Bronchial epithelial cell (primary cell): ENCODE results near the gene PTPRD. TPM values are rescaled to one million over a fixed set of nuclear protein-coding genes. Genes with fewer than 3 reads are reported as not detected.

Experiments used
- DNase-seq: peaks from one replicate; pipeline ENCODE4 v3.0.0-alpha.2; 2010; ENCODE audit warnings: low read depth
- FAIRE-seq: peaks from 2 replicates; lab custom pipeline; 2011; peaks lifted over from hg19 to GRCh38; lab: Jason Lieb, UNC
- H3K27me3 ChIP-seq: 2 replicates; pipeline ENCODE4 v1.5.1; 2011; ENCODE audit warnings: low read length; ENCODE audit not compliant: control insufficient read depth, insufficient read depth
- H3K36me3 ChIP-seq: 2 replicates; pipeline ENCODE4 v1.5.1; 2011; ENCODE audit warnings: low read length; ENCODE audit not compliant: control insufficient read depth, insufficient read depth
- H3K4me3 ChIP-seq: 2 replicates; pipeline ENCODE4 v1.5.1; 2011; ENCODE audit warnings: mild to moderate bottlenecking, low read depth, low read length, control low read depth
- CTCF ChIP-seq: IDR thresholded peaks from 2 replicates; pipeline ENCODE4 v1.5.1; 2011; ENCODE audit warnings: mild to moderate bottlenecking, moderate library complexity, low read length, control low read depth, inconsistent platforms; ENCODE audit not compliant: insufficient read depth, severe bottlenecking
- total RNA-seq: library from RNA; depleted of rRNA; stranded (reverse); fragments of >200 nt; gene quantifications from 2 replicates; pipeline ENCODE4 v1.2.1, GENCODE V29; 2014

Gene PTPRD
- total RNA-seq, 1 donor from 2014 or later = 2.9 TPM

- no peak for DNase-seq
- FAIRE-seq = no peak
- H3K36me3 ChIP-seq = no peaks in the 10 kb centered on the region
- H3K4me3 ChIP-seq = no peak overlapping the region
- TF ChIP-seq CTCF = no peak
- no peaks in the 10 kb centered on the region for H3K27me3 ChIP-seq
Observed at GRCh38 chr9:9719373-9720112, 893.3 kb downstream of the PTPRD start.

- Histone ChIP-seq H3K27me3 (no peaks in the 10 kb centered on the region), H3K4me3 (no peak overlapping the region), H3K36me3 (no peaks in the 10 kb centered on the region)
- no peak for TF ChIP-seq CTCF
- FAIRE-seq (no peak), DNase-seq (no peak)
Observed at GRCh38 chr9:9718691-9719090, 894.1 kb downstream of the PTPRD start.

- FAIRE-seq = no peak
- H3K27me3 ChIP-seq = no peaks in the 10 kb centered on the region
Observed at GRCh38 chr9:9679433-9679832, 933.4 kb downstream of the PTPRD start.

GRCh38 chr9:9674461-9674860, 938.3 kb downstream of the PTPRD start:
- DNase-seq = no peak
- H3K4me3 ChIP-seq = no peak overlapping the region
- TF ChIP-seq CTCF = no peak
- FAIRE-seq = no peak
- H3K36me3 ChIP-seq = no peaks in the 10 kb centered on the region
- H3K27me3 ChIP-seq = no peaks in the 10 kb centered on the region

More at GRCh38 chr9:9679433-9679832, 933.4 kb downstream of the PTPRD start:
- no peak for DNase-seq
- Histone ChIP-seq H3K4me3 (no peak overlapping the region), H3K36me3 (no peaks in the 10 kb centered on the region)
- no peak for TF ChIP-seq CTCF

- no peak for DNase-seq
- FAIRE-seq = peak; percentile 36
- Histone ChIP-seq H3K27me3 (no peaks in the 10 kb centered on the region), H3K4me3 (no peak overlapping the region), H3K36me3 (no peaks in the 10 kb centered on the region)
- TF ChIP-seq CTCF = no peak
Observed at GRCh38 chr9:9670454-9670853, 942.3 kb downstream of the PTPRD start.

GRCh38 chr9:9645006-9645405, 967.8 kb downstream of the PTPRD start:
- Histone ChIP-seq H3K27me3 (no peaks in the 10 kb centered on the region), H3K36me3 (no peaks in the 10 kb centered on the region), H3K4me3 (no peak overlapping the region)
- FAIRE-seq (no peak), DNase-seq (no peak)
- no peak for TF ChIP-seq CTCF
